Ascending aorta (tissue), 2 donors: ENCODE results near the gene PTGES. TPM values are rescaled to one million over a fixed set of nuclear protein-coding genes. Genes with fewer than 3 reads are reported as not detected.
"Not testable (repeated sequence)": the region's sequence is repeated elsewhere in the genome, so short reads cannot be mapped to it uniquely, and the experiment has no call there.

Experiments used
- DNase-seq, 2 donors: peaks; one replicate each; pipeline ENCODE4 v3.0.0-alpha.2; 2019; ENCODE audit warnings: low spot score in 2 of 2
- H3K27ac ChIP-seq, 2 donors: fragments of 200-600 bp; sonication (generic); one replicate each; pipeline ENCODE4 v1.5.1; 2016 to 2017; ENCODE audit warnings: mild to moderate bottlenecking in 1 of 2
- H3K27me3 ChIP-seq: fragments of 200-600 bp; sonication (generic); one replicate; pipeline ENCODE4 v1.5.1; 2017
- H3K36me3 ChIP-seq, 2 donors: fragments of 200-600 bp; sonication (generic); one replicate each; pipeline ENCODE4 v1.5.1; 2016
- H3K4me1 ChIP-seq, 2 donors: fragments of 200-600 bp; sonication (generic); one replicate each; pipeline ENCODE4 v1.5.1; 2016 to 2017; ENCODE audit warnings: mild to moderate bottlenecking in 1 of 2
- H3K4me3 ChIP-seq, 2 donors: fragments of 200-600 bp; sonication (generic); one replicate each; pipeline ENCODE4 v1.5.1; 2016 to 2017; ENCODE audit warnings: mild to moderate bottlenecking in 1 of 2
- H3K9me3 ChIP-seq, 2 donors: fragments of 200-600 bp; sonication (generic); one replicate each; pipeline ENCODE4 v1.5.1; 2016
- intact Hi-C: fragments of 100-400 bp; cut with DNase I; formaldehyde crosslinking; loops from one replicate; pipeline ENCODE4 v1.15.1; 2023
- total RNA-seq: library from RNA; depleted of rRNA; stranded (reverse); fragments of >200 nt; gene quantifications from one replicate; pipeline ENCODE4 v1.1.0, GENCODE V29; 2016
- TF ChIP-seq, protein P1 (sequence below), 3 experiments: fragments of 200-600 bp in 2 of 3; fragments of 450-650 bp in 1 of 3; sonication (generic) in 2 of 3; IDR thresholded peaks; one replicate each; pipeline ENCODE4 v1.5.1; 2016 to 2019; ENCODE audit warnings: antibody characterized with exemption in 3 of 3, mild to moderate bottlenecking in 1 of 3, moderate library complexity in 1 of 3

PTGES gene
- total RNA-seq, 1 donor from 2014 or later: 8.9 TPM

DNA sequence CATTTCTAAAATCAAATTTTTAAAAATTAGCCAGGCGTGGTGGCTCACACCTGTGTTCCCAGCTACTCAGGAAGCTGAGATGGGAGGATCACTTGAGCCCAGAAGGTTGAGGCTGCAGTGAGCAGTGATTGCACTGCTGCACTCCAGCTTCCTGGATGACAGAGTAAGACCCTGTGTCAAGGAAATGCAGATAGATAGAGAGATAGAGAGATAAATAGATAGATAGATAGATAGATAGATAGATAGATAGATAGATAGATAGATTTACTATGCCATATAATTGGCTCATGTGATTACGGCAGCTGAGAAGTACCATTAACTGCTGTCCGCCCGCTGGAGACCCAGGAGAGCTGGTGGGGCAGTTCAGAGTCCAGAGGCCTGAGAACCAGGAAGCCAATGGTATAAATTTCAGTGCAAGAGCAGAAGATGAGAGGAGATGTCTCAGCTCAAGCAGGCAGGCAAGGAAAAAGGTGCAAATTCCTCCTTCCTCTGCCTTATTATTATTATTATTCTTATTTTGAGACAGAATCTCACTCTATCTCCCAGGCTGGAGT, 13.0 kb upstream of the PTGES start:
- no peak for DNase-seq
- Histone ChIP-seq H3K36me3 (no peaks in the 10 kb centered on the region), H3K27ac (no peak overlapping the region), H3K4me3 (no peak overlapping the region), H3K27me3 (no peaks in the 10 kb centered on the region), H3K9me3 (no peaks in the 10 kb centered on the region), H3K4me1 (no peaks in the 10 kb centered on the region)
- intact Hi-C loops: no loop called here
- TF ChIP-seq, protein P1, sequence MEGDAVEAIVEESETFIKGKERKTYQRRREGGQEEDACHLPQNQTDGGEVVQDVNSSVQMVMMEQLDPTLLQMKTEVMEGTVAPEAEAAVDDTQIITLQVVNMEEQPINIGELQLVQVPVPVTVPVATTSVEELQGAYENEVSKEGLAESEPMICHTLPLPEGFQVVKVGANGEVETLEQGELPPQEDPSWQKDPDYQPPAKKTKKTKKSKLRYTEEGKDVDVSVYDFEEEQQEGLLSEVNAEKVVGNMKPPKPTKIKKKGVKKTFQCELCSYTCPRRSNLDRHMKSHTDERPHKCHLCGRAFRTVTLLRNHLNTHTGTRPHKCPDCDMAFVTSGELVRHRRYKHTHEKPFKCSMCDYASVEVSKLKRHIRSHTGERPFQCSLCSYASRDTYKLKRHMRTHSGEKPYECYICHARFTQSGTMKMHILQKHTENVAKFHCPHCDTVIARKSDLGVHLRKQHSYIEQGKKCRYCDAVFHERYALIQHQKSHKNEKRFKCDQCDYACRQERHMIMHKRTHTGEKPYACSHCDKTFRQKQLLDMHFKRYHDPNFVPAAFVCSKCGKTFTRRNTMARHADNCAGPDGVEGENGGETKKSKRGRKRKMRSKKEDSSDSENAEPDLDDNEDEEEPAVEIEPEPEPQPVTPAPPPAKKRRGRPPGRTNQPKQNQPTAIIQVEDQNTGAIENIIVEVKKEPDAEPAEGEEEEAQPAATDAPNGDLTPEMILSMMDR (IDR thresholded peaks at IDR 0.05): no peak

DNA sequence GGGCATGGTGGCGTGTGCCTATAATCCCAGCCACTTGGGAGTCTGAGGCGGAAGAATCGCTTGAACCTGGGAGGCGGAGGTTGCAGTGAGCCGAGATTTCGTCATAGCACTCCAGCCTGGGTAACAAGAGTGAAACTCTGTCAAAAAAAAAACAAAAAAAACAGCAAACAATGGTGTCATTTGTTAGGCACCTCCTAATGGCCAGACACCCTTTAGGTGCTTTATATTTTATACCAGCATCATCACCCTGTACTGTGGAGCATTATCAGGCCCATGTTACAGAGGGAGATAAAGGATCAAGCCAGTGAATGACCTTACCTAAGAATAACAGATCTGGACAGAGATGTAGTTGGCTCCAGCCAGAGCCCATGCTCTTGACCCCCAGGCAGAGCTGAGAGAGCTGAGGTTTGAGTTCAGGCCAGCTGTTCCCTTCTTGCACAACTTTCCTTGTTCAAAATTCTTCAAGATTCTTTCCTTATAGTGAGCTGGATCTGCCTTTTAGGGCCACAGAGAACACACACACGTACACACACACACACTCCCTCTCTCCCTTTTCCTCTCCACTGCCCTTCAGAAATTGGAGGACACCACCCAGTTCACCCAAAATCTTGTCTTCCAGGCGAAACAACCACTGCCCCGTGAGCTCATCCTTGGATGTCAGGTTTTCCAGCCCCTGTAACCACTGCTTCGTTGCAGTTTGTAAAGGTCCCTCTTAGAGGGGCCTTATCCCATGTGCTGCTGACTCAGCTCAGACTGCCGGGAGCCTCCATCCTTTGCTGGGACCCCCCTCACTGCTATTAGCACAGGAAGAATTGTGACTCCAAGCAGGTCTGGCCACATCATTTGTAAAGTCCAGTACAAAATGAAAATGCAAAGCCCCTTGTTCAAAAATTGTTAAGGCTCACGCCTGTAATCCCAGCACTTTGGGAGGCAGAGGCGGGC, 10.4 kb upstream of the PTGES start:
- no peaks in the 10 kb centered on the region for H3K27me3 ChIP-seq
- intact Hi-C loops: no loop called here
- no peak overlapping the region for H3K27ac ChIP-seq
- TF ChIP-seq, protein P1 (IDR thresholded peaks at IDR 0.05): no peak
- H3K36me3 ChIP-seq: no peaks in the 10 kb centered on the region
- H3K4me1 ChIP-seq: no peaks in the 10 kb centered on the region
- H3K4me3 ChIP-seq: no peak overlapping the region
- no peak for DNase-seq
- H3K9me3 ChIP-seq: no peaks in the 10 kb centered on the region

DNA sequence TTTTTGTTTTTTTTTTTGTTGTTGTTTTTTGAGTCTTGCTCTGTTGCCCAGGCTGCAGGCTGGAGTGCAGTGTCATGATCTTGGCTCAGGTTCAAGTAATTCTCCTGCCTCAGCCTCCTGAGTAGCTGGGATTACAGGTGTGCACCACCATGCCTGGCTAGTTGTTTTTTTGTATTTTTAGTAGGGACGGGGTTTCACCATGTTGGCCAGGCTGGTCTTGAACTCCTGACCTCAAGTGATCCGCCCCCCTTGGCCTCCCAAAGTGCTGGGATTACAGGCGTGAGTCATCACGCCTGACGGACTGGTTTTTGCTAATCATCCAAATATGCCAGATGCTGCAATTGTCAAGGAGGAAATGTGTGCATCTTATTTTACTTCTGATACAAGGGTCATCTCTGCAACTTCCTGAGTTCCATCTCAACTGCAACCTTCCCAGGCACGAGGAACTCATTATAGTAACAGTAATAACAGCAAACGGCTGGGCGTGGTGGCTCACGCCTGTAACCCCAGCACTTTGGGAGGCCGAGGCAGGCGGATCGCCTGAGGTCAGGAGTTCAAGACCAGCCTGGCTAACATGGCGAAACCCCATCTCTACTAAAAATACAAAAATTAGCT, 9.6 kb upstream of the PTGES start:
- H3K27me3 ChIP-seq, H3K36me3 ChIP-seq, H3K27ac ChIP-seq, intact Hi-C loops, H3K4me1 ChIP-seq, H3K9me3 ChIP-seq, H3K4me3 ChIP-seq: not testable (repeated sequence)
- peak in 1 of 2 donors; percentile 73 for DNase-seq

DNA sequence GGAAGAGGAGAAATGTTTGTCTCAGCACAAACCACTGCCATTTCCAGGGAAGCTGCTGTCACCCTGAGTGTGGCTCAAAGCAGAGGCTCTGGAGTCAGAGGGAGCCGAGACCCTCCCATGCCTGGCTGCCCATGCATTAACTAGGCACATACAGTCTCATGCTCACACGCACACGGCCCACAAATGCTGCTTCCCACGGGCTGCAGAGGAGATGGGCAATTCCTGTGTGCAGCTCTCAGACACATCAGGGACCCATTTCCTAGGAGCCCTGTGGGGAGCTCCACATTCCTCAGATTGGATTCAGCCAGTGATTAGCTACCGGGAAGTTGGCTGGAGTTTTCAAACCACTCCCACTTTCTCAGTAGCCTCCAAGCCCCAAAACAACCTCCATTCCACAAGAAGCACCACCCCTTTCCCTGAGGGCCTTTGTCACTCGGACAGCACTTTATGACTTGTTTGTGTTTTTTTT, 9.1 kb upstream of the PTGES start:
- intact Hi-C loops: no loop called here

DNA sequence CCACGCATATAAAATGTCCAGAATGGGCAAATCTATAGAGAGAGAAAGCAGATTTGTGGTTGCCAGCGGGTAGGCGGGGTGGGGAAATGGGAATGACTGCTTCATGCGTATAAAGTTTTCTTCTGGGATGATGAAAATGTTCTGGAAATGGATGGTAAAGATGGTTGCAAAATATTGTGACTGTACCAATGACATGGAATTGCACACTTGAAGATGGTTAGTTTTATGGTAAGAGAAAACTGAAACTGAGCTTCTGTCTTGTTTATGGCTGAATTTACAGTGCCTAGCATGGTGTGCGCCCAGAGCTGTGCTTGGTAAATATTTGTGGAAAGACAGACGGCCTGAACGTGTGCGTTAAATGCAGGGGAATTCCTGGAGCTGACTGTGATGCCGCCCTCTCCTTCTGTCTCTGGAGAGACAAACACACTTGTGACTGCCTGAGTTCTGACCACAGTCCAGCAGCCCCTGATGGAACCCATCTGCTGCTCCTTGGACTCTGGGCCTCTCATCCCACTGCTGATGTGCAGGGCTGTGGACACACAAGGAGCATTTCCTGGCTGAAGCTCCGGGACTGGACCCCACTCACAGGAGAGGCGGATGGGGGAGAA, 8.6 kb upstream of the PTGES start:
- Histone ChIP-seq H3K4me3 (no peak overlapping the region), H3K36me3 (no peaks in the 10 kb centered on the region), H3K27ac (peak overlapping the region in 1 of 2 donors; percentile 14), H3K27me3 (no peaks in the 10 kb centered on the region), H3K4me1 (no peaks in the 10 kb centered on the region), H3K9me3 (no peaks in the 10 kb centered on the region)
- DNase-seq: no peak
- TF ChIP-seq, protein P1 (IDR thresholded peaks at IDR 0.05): no peak
- intact Hi-C loops: no loop called here

More for the DNA sequence above, 9.1 kb upstream of the PTGES start:
- no peaks in the 10 kb centered on the region for H3K27me3 ChIP-seq
- TF ChIP-seq, protein P1 (IDR thresholded peaks at IDR 0.05): no peak
- no peaks in the 10 kb centered on the region for H3K36me3 ChIP-seq
- no peaks in the 10 kb centered on the region for H3K9me3 ChIP-seq
- peak overlapping the region in 1 of 2 donors; percentile 14 for H3K27ac ChIP-seq
- H3K4me3 ChIP-seq: no peak overlapping the region
- H3K4me1 ChIP-seq: no peaks in the 10 kb centered on the region
- no peak for DNase-seq

DNA sequence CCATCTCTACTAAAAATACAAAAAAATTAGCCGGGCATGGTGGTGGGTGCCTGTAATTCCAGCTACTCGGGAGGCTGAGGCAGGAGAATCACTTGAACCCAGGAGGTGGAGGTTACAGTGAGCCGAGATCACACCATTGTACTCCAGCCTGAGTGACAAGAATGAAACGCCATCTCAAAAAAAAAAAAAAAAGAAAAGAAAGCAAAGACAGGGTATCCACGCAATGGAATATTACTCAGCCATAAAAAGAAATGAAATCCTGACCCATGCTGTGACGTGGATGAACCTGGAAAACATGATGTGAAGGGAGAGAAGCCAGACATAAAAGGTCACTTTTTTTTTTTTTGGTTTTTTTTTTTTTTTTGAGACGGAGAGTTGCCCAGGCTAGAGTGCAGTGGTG, 7.9 kb upstream of the PTGES start:
- DNase-seq, H3K4me3 ChIP-seq, H3K4me1 ChIP-seq, H3K36me3 ChIP-seq, H3K9me3 ChIP-seq, H3K27me3 ChIP-seq, H3K27ac ChIP-seq, intact Hi-C loops: not testable (repeated sequence)
